ENCODE data around the gene PHTF1.

The PHTF1 gene

DNA sequence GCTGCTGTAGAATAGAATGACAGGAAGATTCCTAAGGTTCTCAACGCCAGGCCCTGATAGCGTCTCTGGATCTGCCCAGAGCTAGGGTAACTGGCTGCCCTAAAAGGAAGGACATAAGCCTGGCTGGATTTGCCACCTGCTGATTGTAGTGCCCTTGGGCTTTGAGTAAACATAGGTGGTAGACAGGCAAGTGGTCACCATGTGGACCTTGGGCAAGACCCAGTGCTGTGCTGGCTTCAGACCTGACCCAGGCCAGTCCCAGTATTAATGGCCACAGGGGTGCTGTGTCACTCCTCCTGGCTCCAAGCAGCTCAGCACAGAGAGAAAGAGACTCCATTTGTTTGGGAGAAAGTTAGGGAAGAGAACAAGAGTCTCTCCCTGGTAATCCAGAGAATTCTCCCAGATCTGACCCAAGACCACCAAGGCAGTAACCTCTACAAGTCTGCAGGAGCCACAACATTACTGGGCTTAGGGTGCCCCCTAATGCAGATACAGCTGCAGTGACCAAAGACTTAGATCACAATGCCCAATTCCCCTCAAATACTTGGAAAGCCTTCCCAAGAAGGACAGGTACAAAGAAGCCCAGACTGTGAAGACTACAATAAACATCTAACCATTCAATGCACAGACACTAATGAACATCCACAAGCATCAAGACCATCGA, 44.5 kb downstream of the PHTF1 start:
- peak; percentile 67 for FAIRE-seq
- TF ChIP-seq POLR2A (IDR thresholded peaks at IDR 0.05; ENCODE audit: low read depth, low read length): no peak
- DNase-seq (ENCODE audit: insufficient read length, low spot score): no peak

GRCh38 chr1:113701429-113701828, 57.9 kb downstream of the PHTF1 start:
- FAIRE-seq (no peak), DNase-seq (ENCODE audit: insufficient read length, low spot score) (no peak)
- TF ChIP-seq POLR2A (IDR thresholded peaks at IDR 0.05; ENCODE audit: low read depth, low read length): no peak

DNA sequence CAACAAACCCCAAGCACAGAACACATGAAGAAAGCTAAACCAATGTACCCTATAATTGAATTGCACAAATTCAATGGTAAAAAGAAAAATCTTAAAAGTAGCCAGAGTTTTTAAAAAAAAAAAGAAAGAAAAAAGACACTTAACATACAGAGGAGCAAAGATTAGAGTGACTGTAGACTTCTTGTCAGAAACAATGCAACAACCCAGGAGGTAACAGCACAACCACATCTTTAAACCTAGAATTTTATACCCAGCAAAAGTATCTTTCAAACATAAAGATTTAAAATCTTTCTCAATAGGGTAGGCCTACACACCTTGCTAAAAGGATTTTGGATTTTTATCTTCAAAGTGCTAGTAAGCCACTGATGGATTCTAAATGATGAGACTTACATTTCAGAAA, 64.4 kb downstream of the PHTF1 start:
- no peak for TF ChIP-seq POLR2A (IDR thresholded peaks at IDR 0.05; ENCODE audit: low read depth, low read length)
- FAIRE-seq (no peak), DNase-seq (ENCODE audit: insufficient read length, low spot score) (no peak)

- TF ChIP-seq POLR2A (IDR thresholded peaks at IDR 0.05; ENCODE audit: low read depth, low read length): no peak
- no peak for FAIRE-seq
- no peak for DNase-seq (ENCODE audit: insufficient read length, low spot score)
Observed at GRCh38 chr1:113692824-113693431, 66.4 kb downstream of the PHTF1 start.

DNA sequence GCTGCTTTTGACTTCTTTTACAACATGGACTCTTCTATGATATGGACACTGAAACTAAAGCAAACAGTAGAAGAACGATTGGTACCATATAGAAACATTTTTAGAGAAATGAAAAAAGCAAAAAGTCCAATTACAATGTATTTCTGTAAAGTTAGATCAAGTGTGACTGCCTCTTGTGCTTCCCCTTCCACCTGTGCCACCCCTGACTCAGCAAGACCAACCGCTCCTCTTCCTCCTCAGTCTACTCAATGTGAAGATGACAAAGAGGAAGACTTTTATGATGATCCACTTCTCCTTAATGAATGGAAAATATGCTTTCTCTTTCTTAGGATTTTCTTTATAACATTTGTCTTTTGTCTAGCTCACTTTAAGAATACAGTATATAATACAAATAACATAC, 66.9 kb downstream of the PHTF1 start:
- FAIRE-seq: peak; percentile 75
- TF ChIP-seq POLR2A (IDR thresholded peaks at IDR 0.05; ENCODE audit: low read depth, low read length): no peak
- DNase-seq (ENCODE audit: insufficient read length, low spot score): no peak

DNA sequence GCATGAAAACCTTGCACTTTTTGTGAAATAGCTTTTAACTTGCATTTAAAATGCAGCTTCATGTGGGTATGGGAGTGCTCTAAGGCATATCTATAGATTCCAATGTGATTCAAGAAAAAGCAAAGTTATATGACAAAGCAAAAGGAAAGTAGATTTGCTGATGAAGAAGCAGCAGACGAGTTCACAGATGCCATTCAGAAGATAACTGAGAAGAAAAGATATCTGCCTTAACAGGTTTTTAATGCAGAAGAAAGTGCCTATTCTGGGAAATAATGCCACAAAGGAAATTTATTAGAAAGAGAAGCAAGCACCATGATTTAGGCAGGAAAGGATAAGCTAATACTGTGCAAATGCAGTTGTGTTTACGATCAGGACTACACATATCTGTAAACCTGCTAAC, 68.1 kb downstream of the PHTF1 start:
- no peak for FAIRE-seq
- DNase-seq (ENCODE audit: insufficient read length, low spot score): no peak
- no peak for TF ChIP-seq POLR2A (IDR thresholded peaks at IDR 0.05; ENCODE audit: low read depth, low read length)

GRCh38 chr1:113686891-113687618, 72.2 kb downstream of the PHTF1 start:
- no peak for FAIRE-seq
- no peak for TF ChIP-seq POLR2A (IDR thresholded peaks at IDR 0.05; ENCODE audit: low read depth, low read length)
- no peak for DNase-seq (ENCODE audit: insufficient read length, low spot score)

DNA sequence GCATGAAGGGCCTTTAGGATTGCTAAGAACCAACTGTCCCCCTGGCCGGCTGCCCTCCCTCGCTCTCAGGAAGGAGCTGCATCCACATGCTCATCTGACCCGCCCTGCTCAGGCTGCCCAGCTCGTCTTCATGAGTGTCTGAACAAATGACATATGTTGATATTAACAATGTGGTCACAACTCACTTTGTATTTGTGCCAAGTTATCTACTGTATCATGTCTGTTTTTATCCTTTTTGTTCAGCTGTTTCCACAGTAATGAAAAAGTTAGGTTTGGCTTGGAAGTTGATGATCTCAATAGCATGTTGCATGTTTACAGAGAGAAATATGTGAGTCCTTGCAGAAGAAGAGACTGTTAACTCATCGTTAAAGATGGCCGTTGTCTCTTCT, 75.1 kb downstream of the PHTF1 start:
- no peak for DNase-seq (ENCODE audit: insufficient read length, low spot score)
- no peak for TF ChIP-seq POLR2A (IDR thresholded peaks at IDR 0.05; ENCODE audit: low read depth, low read length)
- FAIRE-seq: no peak

DNA sequence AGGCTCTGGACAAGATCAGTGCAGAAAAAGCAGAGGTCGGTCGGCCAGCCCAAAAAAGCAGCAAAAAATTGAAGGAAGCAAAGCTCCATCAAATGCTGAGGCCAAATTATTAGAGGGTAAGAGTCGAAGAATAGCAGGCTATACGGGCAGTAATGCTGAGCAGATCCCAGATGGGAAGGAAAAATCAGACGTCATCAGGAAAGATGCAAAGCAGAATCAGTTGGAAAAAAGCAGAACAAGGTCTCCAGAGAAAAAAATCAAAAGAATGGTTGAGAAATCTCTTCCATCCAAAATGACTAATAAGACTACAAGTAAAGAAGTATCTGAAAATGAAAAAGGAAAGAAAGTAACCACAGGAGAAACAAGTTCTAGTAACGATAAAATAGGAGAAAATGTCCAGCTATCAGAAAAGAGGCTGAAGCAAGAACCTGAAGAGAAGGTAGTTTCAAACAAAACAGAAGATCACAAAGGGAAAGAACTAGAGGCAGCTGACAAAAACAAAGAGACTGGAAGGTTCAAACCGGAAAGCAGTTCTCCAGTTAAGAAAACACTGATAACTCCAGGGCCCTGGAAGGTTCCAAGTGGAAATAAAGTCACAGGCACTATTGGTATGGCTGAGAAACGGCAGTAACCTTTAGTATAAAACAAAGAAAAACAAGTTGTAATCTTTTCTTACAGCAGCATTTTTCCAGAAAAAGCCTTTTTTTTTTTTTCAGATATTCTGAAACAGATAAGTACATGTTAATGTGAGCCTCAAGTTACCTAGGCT, 75.7 kb downstream of the PHTF1 start:
- FAIRE-seq: no peak
- no peak for DNase-seq (ENCODE audit: insufficient read length, low spot score)
- no peak for TF ChIP-seq POLR2A (IDR thresholded peaks at IDR 0.05; ENCODE audit: low read depth, low read length)

GRCh38 chr1:113681596-113682337, 77.5 kb downstream of the PHTF1 start:
- DNase-seq (ENCODE audit: insufficient read length, low spot score) (no peak), FAIRE-seq (peak; percentile 15)

DNA sequence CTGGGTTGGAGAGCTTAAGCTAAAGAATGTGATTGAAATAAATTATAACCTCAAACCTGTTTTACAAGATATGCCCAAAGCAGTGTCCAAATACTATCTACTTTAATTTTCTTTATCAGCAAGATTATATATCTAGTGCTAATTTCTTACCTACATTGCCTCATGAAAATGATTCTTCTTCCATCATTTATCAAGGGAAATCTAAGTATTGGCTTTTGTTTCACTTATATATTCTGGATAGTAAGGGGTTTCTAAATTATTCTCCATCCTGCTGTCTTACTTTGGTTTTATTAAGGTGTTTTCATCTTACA, 81.2 kb downstream of the PHTF1 start:
- FAIRE-seq (no peak), DNase-seq (ENCODE audit: insufficient read length, low spot score) (no peak)
- TF ChIP-seq POLR2A (IDR thresholded peaks at IDR 0.05; ENCODE audit: low read depth, low read length): no peak

More at GRCh38 chr1:113681596-113682337, 77.5 kb downstream of the PHTF1 start:
- TF ChIP-seq POLR2A (IDR thresholded peaks at IDR 0.05; ENCODE audit: low read depth, low read length): no peak

DNA sequence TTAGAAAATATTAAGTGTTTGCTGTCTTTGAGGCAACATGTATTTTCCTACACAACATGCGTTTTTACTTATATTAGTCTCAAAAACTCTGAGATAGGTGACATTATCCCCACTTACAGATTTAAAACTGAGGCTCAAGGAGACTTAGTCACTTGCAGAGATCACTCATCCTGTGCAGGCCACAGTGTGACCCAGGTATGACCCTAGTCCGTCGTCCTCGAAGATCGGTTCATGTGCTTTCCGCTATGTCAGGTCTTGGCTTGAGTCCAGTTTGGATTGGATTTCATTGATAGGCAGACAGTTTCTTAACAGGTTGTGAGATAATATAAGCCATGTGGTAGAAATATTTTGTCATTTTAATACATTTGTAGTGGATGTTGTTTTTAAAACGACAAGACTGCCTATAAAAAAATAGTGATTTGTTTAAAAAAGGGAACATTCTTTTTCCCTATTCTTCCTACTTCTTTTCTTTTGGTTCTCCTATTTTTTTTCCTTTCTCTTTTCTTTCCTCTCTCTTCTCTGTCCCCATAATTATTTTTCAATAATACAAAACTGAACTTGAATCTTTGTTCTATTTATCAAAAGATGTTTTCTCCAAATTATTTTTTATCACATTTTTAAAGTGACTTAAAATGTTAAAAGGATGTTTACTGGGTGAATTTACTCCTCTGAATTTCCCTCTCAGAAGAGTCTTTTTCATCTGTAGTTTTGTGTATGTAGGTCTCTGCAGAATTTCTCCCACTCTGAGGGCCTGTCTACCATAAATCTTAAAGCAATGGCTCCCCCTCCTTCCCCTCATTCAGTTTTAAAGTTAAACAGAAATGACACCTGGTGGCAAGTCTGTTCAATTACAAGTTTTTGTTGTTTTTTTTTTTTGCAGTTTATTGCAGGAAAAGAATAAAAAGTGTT, 81.8 kb downstream of the PHTF1 start:
- FAIRE-seq: peak; percentile 48
- no peak for TF ChIP-seq POLR2A (IDR thresholded peaks at IDR 0.05; ENCODE audit: low read depth, low read length)

GRCh38 chr1:113676524-113676923, 82.8 kb downstream of the PHTF1 start:
- FAIRE-seq (no peak), DNase-seq (ENCODE audit: insufficient read length, low spot score) (no peak)

More for the DNA sequence above, 81.8 kb downstream of the PHTF1 start:
- no peak for DNase-seq (ENCODE audit: insufficient read length, low spot score)

More at GRCh38 chr1:113676524-113676923, 82.8 kb downstream of the PHTF1 start:
- TF ChIP-seq POLR2A (IDR thresholded peaks at IDR 0.05; ENCODE audit: low read depth, low read length): no peak

Data from H54 (cell line).